Sciatic nerve (tissue), 2 donors: ENCODE data around the gene SCD5. TPM values are rescaled to one million over a fixed set of nuclear protein-coding genes. Genes with fewer than 3 reads are reported as not detected.

ENCODE experiments used
- ATAC-seq: fragments of 200-7000 bp; cut with Tn5 transposase; one replicate; pipeline ENCODE4 v1.9.1; 2020; ENCODE audit warnings: mild to moderate bottlenecking, moderate library complexity
- DNase-seq: peaks from one replicate; pipeline ENCODE4 v3.0.0-alpha.2; 2020; ENCODE audit warnings: low spot score
- intact Hi-C: fragments of 100-400 bp; cut with DNase I; formaldehyde crosslinking; loops from one replicate; pipeline ENCODE4 v1.14.2; 2022
- total RNA-seq: library from RNA; stranded (reverse); fragmentation: NEBNext Ultra II Directional; extraction: Animal tissue kit (Norgen Biotek cat#: 25700); gene quantifications from one replicate; pipeline ENCODE4 v1.2.1, GENCODE V29; 2021
- donor health status: DM: no; HTN: no; CAD: no.
- donor health status: DM: no; HTN: no; CAD: no.

The SCD5 gene
- total RNA-seq, 1 donor from 2014 or later = 50.6 TPM

DNA sequence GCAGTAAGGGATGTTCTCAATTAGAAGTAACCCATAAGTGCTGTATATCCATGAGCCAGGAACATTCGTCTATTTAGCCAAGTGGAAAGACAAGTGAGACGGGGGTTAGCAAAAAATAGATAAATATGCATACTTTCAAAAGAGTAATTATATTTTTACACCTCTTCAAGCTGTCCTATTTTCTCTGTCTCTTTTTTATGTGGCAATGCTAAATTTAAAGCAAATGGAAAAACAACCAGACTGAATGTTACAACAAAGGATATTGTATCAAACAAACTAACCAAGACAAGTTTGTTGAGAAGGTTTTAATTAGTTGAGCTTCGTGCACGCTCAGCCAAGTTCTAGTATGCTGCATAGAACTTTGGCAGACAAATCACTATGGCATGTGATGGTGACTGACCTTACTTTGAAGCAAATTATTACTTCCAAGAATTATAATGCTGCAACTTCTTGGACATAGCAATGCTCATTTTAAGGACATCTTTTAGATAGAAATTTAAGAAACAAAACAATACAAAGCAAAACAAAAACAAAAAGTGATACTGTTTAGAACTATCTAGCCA is 175.4 kb downstream of the SCD5 start:
- peak; percentile 68 for ATAC-seq

DNA sequence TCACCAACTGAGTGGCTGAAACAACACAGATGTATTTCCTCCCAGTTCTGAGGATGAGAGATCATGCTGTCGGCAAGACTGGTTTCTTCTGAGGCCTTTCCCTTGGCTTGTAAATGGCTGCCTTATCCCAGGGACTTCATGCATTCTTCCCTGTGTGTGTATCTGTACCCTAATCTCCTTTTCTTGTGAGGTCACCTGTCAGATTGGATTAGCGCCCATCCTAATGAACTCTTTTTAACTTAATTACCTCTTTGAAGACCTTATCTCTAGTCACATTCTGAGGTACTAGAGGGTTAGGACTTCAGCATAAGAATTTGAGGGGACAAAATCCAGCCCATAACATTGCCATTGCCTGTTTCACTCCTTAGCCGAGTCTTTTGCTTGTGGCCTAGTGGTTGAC is 177.3 kb downstream of the SCD5 start:
- intact Hi-C loops = no loop called here
- DNase-seq = no peak
- ATAC-seq = no peak

More for the DNA sequence above, 175.4 kb downstream of the SCD5 start:
- intact Hi-C loops = no loop called here
- no peak for DNase-seq

GRCh38 chr4:82620126-82620735 is 178.4 kb downstream of the SCD5 start:
- intact Hi-C loops = no loop called here

GRCh38 chr4:82618103-82618720 is 180.4 kb downstream of the SCD5 start:
- intact Hi-C loops = no loop called here
- peak; percentile 61 for ATAC-seq
- DNase-seq = no peak

More at GRCh38 chr4:82620126-82620735, 178.4 kb downstream of the SCD5 start:
- no peak for DNase-seq
- ATAC-seq = no peak

DNA sequence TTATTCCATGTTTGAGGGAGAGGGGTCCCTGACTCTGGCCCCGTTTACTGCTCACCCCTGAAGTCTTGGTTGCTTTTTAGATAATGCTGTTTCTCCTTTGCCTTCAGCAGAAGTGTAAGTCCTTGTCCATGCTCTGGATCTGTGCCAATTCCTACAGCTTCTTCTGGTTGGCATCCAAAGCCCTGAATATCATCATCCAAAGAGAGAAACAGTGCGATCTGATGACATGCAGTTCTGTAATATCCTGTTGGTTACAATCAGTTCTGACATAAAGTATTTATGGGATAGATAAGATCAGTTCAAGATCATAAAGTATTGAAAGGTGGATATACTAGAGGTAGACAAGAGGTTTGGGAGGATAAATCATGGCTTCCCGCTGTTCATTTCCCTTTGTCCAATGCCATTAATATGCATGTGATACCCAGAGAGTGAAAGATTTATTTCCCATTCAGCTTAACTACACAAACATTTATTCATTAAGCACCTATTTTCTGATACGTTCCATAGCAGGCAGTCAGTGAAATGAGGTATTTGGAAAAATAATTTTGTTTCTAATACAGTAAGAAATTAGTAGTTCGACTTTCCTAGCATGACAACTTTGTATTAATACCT is 183.7 kb downstream of the SCD5 start:
- intact Hi-C loops = no loop called here
- no peak for ATAC-seq

GRCh38 chr4:82613121-82613520 is 185.5 kb downstream of the SCD5 start:
- intact Hi-C loops = no loop called here
- DNase-seq (no peak), ATAC-seq (no peak)

More for the DNA sequence above, 183.7 kb downstream of the SCD5 start:
- DNase-seq = no peak

- intact Hi-C loops = no loop called here
- no peak for DNase-seq
- no peak for ATAC-seq
Observed at GRCh38 chr4:82611982-82612381, 186.6 kb downstream of the SCD5 start.

DNA sequence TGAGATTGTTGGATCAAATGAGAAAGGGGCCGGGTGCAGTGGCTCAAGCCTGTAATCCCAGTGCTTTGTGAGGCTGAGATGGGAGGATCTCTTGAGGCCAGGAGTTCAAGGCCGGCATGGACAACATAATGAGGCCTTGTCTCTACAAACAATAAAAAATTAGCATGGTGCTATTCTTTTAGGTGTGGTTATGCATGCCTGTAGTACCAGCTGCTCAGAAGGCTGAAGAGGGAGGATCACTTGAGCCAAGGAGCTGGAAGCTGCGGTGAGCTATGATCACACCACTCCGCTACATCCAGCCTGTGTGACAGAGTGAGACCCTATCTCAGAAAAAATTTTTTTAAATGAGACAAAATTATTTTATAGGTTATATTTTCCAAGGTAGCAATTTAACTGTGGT is 187.1 kb downstream of the SCD5 start:
- no peak for DNase-seq
- no peak for ATAC-seq
- intact Hi-C loops = no loop called here

DNA sequence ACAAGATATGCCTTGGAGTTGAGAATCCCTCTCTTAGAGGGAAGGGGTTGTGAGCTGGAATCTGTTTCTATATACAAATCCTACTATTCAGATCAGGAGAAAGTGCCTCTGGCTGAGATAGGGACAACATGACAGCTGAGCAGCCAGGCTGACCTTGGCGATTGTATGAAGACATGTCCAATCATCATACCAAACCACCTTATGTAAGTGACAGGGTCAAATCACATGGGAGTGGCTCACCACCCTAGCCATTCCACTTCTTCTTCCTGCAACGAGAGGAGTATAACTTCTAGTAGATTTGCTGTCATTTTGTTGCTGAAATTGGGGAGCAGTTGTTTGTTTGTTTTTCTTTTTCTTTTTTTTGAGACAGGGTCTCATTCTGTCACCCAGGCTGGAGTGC is 188.6 kb downstream of the SCD5 start:
- intact Hi-C loops = no loop called here
- no peak for ATAC-seq
- DNase-seq = no peak

DNA sequence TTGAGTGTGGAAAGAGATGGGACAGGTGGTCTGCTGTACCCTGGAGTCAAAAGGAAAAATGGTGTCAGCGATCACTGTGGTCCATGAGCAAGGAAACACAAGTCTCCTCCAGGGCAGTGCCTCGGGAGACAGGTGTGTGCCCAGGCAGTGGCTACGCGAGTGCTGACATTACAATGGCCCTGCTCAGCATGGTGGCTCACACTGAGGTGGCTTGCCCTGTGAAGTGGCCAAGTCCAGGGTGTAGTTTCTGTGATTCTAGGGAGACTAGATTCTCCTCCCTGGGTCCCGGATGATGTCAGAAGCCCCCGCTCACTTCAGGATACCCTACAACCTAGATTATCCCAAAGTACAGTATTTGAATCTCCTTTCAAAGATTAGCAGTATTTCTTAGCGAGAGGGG is 192.0 kb downstream of the SCD5 start:
- DNase-seq (no peak), ATAC-seq (no peak)

DNA sequence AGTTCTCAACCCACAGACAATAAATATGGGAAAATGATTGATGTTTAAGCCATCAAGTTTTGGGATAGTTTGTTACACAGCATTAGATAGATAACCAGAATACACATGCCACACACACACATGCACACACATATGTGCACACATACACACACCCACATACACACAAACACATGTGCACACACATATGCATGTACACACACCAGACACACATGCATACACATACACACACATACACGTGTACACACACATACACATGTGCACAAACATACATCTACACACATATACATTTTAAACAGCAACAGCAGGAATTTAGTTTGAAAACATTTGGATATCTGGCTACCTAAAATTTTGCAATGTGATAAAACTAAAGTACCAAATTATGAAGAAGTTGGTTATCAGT is 194.1 kb downstream of the SCD5 start:
- no peak for ATAC-seq

More for the DNA sequence above, 192.0 kb downstream of the SCD5 start:
- intact Hi-C loops = no loop called here

GRCh38 chr4:82601242-82602015 is 197.2 kb downstream of the SCD5 start:
- ATAC-seq (peak; percentile 85), DNase-seq (no peak)
- intact Hi-C loops = loop anchor here (5.0 kb wide), 1 partner anchor 804 kb away; no protein-coding TSS in a partner anchor

More for the DNA sequence above, 194.1 kb downstream of the SCD5 start:
- intact Hi-C loops = loop anchor here (5.0 kb wide), 1 partner anchor 807 kb away; no protein-coding TSS in a partner anchor
- DNase-seq = no peak

DNA sequence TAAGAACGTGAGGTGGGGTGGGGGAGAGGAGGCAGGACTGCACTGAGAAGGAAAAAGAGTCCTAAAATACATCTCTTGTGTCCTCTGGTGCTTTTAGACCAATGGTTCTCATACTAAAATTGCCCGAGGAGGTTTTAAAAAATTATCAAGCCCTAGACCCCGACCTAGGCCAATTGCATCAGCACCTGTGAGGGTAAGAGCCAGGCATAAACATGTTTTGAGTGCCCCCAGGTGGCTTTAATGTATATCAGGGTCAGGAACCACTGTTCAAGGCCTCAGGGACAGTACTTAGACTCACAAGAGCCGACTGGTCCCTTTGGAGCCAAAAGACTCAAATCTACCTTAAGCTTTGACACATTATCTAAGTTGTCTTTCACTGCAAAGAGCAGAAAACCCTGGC is 199.3 kb downstream of the SCD5 start:
- DNase-seq = no peak
- no peak for ATAC-seq
- intact Hi-C loops = no loop called here

DNA sequence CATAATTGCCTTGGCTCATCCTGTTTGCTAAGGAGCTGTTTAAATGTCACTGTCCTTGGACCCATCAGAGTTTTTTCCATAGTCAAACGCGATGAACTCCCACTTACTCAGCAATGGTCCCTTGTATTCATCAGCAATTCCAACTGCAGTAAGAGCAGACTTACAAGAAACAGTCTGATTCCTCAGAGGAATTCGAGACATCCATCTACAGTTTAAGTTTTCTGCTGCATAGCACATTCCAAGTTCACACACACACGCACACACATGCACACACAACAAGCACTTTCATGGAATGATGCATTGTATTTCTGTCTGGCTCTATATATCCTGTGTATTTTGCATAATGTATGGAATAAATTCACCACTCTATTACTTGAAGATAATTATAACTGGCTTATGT is 204.1 kb downstream of the SCD5 start:
- DNase-seq (no peak), ATAC-seq (no peak)
- intact Hi-C loops = no loop called here

DNA sequence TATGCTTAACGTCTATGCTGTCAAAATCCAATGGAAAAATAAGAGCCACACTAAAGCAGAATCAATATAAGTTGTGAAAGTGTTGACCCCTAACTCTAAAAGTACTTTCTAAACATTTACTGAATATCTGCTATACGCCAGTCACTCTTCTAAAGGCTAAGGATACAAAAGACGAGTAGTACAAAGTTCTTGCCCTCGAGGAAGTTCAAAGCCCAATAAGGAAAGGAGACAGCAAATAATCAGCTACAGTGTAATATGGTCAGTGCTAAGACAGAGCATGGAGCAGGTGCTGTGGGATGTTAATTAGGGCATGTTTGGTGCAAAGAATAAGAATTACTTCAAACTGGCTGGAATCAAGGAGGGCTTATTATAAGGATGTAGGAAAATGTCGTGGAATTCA is 205.2 kb downstream of the SCD5 start:
- ATAC-seq (no peak), DNase-seq (no peak)
- intact Hi-C loops = no loop called here

- DNase-seq (no peak), ATAC-seq (no peak)
- intact Hi-C loops = no loop called here
Observed at GRCh38 chr4:82592639-82593038, 206.0 kb downstream of the SCD5 start.

- ATAC-seq (no peak), DNase-seq (no peak)
- intact Hi-C loops = no loop called here
Observed at GRCh38 chr4:82591592-82591991, 207.0 kb downstream of the SCD5 start.

DNA sequence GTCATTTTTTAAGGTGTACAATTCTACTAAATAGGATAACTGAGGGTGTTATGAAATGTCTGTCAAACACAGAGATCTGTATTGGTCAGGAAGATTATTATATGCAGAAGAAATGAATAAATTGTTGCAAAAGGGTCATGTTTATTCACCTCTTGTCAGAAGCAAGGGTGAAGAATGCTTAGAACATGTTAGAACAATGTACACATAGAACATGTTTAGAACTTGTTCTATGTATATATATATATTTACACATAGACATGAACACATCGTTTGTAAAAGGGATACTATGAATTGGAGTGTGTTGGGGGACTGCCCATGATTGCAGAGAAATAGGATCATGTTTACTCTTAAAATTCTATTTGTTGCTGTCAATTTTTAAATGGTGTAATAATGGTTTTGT is 208.8 kb downstream of the SCD5 start:
- ATAC-seq (no peak), DNase-seq (no peak)
- intact Hi-C loops = no loop called here

DNA sequence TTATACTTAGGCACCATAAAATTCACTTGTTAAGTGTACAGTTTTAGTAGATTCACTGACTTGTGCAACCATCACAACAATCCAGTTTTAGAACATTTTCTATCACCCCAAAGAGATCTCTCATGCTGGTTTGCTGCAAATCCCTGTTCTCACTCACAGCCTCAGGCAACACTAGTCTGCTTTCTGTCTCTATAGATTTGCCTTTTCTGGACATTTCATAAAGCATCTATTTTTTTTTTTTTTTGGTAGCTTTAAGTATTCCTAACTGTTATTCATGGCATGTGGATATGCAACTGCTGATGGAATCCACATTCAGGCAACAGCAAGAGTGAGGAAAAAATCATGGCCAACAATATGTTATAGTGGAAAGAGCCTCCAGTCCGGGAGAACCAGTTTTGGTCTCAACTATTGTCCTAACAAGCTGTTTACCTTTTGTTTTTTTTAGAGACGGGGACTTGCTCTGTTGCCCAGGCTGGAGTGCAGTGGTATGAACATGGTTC is 209.8 kb downstream of the SCD5 start:
- intact Hi-C loops = no loop called here
- no peak for DNase-seq
- no peak for ATAC-seq
